HepG2 (cell line): ENCODE data around the gene DNAJC11. TPM values are rescaled to one million over a fixed set of nuclear protein-coding genes. Genes with fewer than 3 reads are reported as not detected.

ENCODE experiments used
- HMG20B ChIP-seq: conservative IDR thresholded peaks from 2 replicates; pipeline ENCODE4 v1.6.1; 2016; ENCODE audit warnings: missing genetic modification reagents, missing compliant biosample characterization
- HOXA5 ChIP-seq: sonication (generic); formaldehyde crosslinking; IDR thresholded peaks from 2 replicates; pipeline ENCODE4 v1.4.0; 2020; ENCODE audit warnings: missing genetic modification reagents
- KDM3A ChIP-seq: IDR thresholded peaks from 2 replicates; pipeline ENCODE4 v1.6.1; 2018; ENCODE audit warnings: low read depth, missing compliant biosample characterization
- KDM5A ChIP-seq: fragments of 200-600 bp; sonication (generic); IDR thresholded peaks from 2 replicates; pipeline ENCODE4 v1.7.0; 2018; ENCODE audit warnings: antibody characterized with exemption, mild to moderate bottlenecking, low read length, borderline replicate concordance
- MAFG ChIP-seq: sonication (generic); formaldehyde crosslinking; IDR thresholded peaks from 2 replicates; pipeline ENCODE4 v1.5.1; 2020; ENCODE audit warnings: mild to moderate bottlenecking, missing genetic modification reagents
- NFRKB ChIP-seq: fragments of 450-650 bp; IDR thresholded peaks from 2 replicates; pipeline ENCODE4 v1.6.1; 2017
- NFYB ChIP-seq: sonication (generic); formaldehyde crosslinking; IDR thresholded peaks from 2 replicates; pipeline ENCODE4 v1.4.0; 2020; ENCODE audit warnings: missing genetic modification reagents
- SRY ChIP-seq: sonication (generic); formaldehyde crosslinking; IDR thresholded peaks from 2 replicates; pipeline ENCODE4 v1.8.0; 2022; ENCODE audit warnings: mild to moderate bottlenecking, missing genetic modification reagents
- STAT5B ChIP-seq: sonication (generic); formaldehyde crosslinking; IDR thresholded peaks from 2 replicates; pipeline ENCODE4 v1.4.0; 2020; ENCODE audit warnings: missing genetic modification reagents
- TAF15 ChIP-seq: fragments of 200-400 bp; formaldehyde crosslinking; IDR thresholded peaks from one replicate; pipeline ENCODE4 v1.6.1; 2018; ENCODE audit warnings: mild to moderate bottlenecking, low read depth, low read length; ENCODE audit not compliant: poor library complexity, severe bottlenecking
- TEAD3 ChIP-seq: optimal IDR thresholded peaks from 2 replicates; pipeline ENCODE3; 2016; ENCODE audit warnings: borderline replicate concordance
- ZNF225 ChIP-seq: sonication (generic); formaldehyde crosslinking; IDR thresholded peaks from 2 replicates; pipeline ENCODE4 v1.4.0; 2020; ENCODE audit warnings: mild to moderate bottlenecking, missing genetic modification reagents
- ZNF335 ChIP-seq: sonication (generic); formaldehyde crosslinking; IDR thresholded peaks from 2 replicates; pipeline ENCODE4 v1.4.0; 2020; ENCODE audit warnings: missing genetic modification reagents
- ZNF44 ChIP-seq: sonication (generic); formaldehyde crosslinking; IDR thresholded peaks from 2 replicates; pipeline ENCODE4 v1.5.1; 2020; ENCODE audit warnings: mild to moderate bottlenecking, missing genetic modification reagents
- ZNF546 ChIP-seq: sonication (generic); formaldehyde crosslinking; conservative IDR thresholded peaks from 2 replicates; pipeline ENCODE4 v1.8.1; 2023; ENCODE audit warnings: mild to moderate bottlenecking, missing genetic modification reagents
- ZNF605 ChIP-seq: sonication (generic); formaldehyde crosslinking; IDR thresholded peaks from 2 replicates; pipeline ENCODE4 v1.8.0; 2022; ENCODE audit warnings: mild to moderate bottlenecking, missing genetic modification reagents
- ZNF776 ChIP-seq: sonication (generic); formaldehyde crosslinking; IDR thresholded peaks from 2 replicates; pipeline ENCODE4 v1.4.0; 2020; ENCODE audit warnings: mild to moderate bottlenecking, missing genetic modification reagents
- ZSCAN25 ChIP-seq: sonication (generic); formaldehyde crosslinking; IDR thresholded peaks from 2 replicates; pipeline ENCODE4 v1.8.0; 2022; ENCODE audit warnings: mild to moderate bottlenecking, missing genetic modification reagents
- polyA plus RNA-seq, 8 experiments: library from polyadenylated mRNA; depleted of rRNA in 3 of 8; stranded (reverse) in 7 of 8; unstranded in 1 of 8; fragments of >200 nt; fragmentation: Illumina TruSeq in 4 of 8; extraction: Trizol in 4 of 8; gene quantifications; 2 replicates each; pipeline versions ENCODE4 v1.2.1 to v1.2.3, GENCODE V29; 2011 to 2016; ENCODE audit warnings: low read depth in 4 of 8, missing spikeins in 1 of 8, mixed read lengths in 1 of 8; ENCODE audit not compliant: insufficient read depth in 1 of 8
- total RNA-seq, 5 experiments: library from RNA; depleted of rRNA; stranded (reverse); fragments of >200 nt; fragmentation: Illumina TruSeq; extraction: Trizol; gene quantifications; 2 replicates each; pipeline ENCODE4 v1.2.3, GENCODE V29; 2016; ENCODE audit warnings: low read depth in 1 of 5
- TF ChIP-seq, protein P1 (sequence below): sonication (generic); formaldehyde crosslinking; conservative IDR thresholded peaks from 2 replicates; pipeline ENCODE4 v1.8.0; 2022; ENCODE audit warnings: mild to moderate bottlenecking, moderate library complexity, missing genetic modification reagents
- TF ChIP-seq, protein P2 (sequence below): sonication (generic); formaldehyde crosslinking; IDR thresholded peaks from 2 replicates; pipeline ENCODE4 v1.8.1; 2022; ENCODE audit warnings: mild to moderate bottlenecking, missing genetic modification reagents
- TF ChIP-seq, protein P3 (sequence below): fragments of 450-650 bp; IDR thresholded peaks from 2 replicates; pipeline ENCODE4 v1.6.1; 2017
- TF ChIP-seq, protein P4 (sequence below): sonication (generic); formaldehyde crosslinking; IDR thresholded peaks from 2 replicates; pipeline ENCODE4 v1.5.0; 2020; ENCODE audit warnings: missing genetic modification reagents
- TF ChIP-seq, protein P5 (sequence below): IDR thresholded peaks from 2 replicates; pipeline ENCODE4 v1.6.1; 2016; ENCODE audit warnings: missing biosample characterization, missing genetic modification reagents, low read depth
- TF ChIP-seq, protein P6 (sequence below): sonication (generic); formaldehyde crosslinking; IDR thresholded peaks from 2 replicates; pipeline ENCODE4 v1.4.0; 2020; ENCODE audit warnings: missing genetic modification reagents; ENCODE audit errors: not compliant biosample characterization

DNAJC11 gene
- total and polyA plus RNA-seq, 2 of the 13 experiments (the other 11 are each of a cell fraction or from before 2014, with no cell fraction given): 25.1 to 47.6 TPM

DNA sequence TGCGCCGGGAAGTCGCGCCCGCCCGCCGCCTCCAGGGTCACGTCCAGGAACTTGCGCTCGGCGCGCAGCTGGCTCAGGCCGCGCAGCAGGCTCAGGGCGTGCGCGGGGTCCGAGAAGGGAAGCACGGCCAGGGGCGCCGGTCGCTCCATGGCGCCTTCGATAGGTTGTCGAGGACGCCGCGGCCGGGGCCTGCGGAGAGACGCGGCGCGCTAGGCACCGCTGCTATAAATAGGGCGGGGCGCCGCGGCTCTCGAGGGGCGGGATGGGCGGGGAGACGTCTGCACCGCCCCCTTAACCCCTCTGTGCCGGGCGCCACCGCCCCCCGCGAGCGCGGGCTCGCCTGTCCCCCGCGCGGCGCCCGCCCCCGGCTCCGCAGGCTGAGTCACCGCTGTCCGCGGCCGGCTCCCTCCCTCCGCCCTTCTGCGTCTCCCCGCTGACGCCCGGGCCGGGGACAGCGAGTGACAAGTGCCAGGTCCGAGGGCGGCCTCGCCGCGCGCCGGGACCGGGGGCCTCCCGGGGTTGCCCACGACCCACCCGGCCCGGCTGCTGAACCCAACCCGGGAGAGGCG, 98.9 kb downstream of the DNAJC11 start, which contains the start of gene KLHL21 (continued):
- TF ChIP-seq ZSCAN25 (no peak), ZNF546 (CRISPR knock-in tag) (no peak; the same call in 1 of the 2 replicates), ZNF335 (CRISPR knock-in tag) (no peak), ZNF605 (CRISPR knock-in tag) (no peak), NFRKB (no peak), KDM3A (CRISPR knock-in tag) (0 out of 2 replicates have a peak, but pooled peaks have one; percentile 45), TAF15 (no peak), STAT5B (CRISPR knock-in tag) (no peak), HMG20B (CRISPR knock-in tag) (no peak), MAFG (CRISPR knock-in tag) (no peak), ZNF225 (CRISPR knock-in tag) (no peak; the same call in 1 of the 2 replicates), HOXA5 (CRISPR knock-in tag) (no peak; the same call in 1 of the 2 replicates), KDM5A (no peak), ZNF776 (CRISPR knock-in tag) (no peak), ZNF44 (CRISPR knock-in tag) (no peak), NFYB (CRISPR knock-in tag) (no peak), TEAD3 (CRISPR knock-in tag) (no peak), SRY (CRISPR knock-in tag) (0 out of 2 replicates have a peak, but pooled peaks have one; percentile 23)
- TF ChIP-seq, protein P1, sequence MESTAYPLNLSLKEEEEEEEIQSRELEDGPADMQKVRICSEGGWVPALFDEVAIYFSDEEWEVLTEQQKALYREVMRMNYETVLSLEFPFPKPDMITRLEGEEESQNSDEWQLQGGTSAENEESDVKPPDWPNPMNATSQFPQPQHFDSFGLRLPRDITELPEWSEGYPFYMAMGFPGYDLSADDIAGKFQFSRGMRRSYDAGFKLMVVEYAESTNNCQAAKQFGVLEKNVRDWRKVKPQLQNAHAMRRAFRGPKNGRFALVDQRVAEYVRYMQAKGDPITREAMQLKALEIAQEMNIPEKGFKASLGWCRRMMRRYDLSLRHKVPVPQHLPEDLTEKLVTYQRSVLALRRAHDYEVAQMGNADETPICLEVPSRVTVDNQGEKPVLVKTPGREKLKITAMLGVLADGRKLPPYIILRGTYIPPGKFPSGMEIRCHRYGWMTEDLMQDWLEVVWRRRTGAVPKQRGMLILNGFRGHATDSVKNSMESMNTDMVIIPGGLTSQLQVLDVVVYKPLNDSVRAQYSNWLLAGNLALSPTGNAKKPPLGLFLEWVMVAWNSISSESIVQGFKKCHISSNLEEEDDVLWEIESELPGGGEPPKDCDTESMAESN (CRISPR knock-in tag): 0 out of 2 replicates have a peak, but pooled peaks have one; percentile 59
- TF ChIP-seq, protein P2, sequence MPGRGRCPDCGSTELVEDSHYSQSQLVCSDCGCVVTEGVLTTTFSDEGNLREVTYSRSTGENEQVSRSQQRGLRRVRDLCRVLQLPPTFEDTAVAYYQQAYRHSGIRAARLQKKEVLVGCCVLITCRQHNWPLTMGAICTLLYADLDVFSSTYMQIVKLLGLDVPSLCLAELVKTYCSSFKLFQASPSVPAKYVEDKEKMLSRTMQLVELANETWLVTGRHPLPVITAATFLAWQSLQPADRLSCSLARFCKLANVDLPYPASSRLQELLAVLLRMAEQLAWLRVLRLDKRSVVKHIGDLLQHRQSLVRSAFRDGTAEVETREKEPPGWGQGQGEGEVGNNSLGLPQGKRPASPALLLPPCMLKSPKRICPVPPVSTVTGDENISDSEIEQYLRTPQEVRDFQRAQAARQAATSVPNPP (CRISPR knock-in tag): peak; percentile 62; the same call in 1 of the 2 replicates
- TF ChIP-seq, protein P3, sequence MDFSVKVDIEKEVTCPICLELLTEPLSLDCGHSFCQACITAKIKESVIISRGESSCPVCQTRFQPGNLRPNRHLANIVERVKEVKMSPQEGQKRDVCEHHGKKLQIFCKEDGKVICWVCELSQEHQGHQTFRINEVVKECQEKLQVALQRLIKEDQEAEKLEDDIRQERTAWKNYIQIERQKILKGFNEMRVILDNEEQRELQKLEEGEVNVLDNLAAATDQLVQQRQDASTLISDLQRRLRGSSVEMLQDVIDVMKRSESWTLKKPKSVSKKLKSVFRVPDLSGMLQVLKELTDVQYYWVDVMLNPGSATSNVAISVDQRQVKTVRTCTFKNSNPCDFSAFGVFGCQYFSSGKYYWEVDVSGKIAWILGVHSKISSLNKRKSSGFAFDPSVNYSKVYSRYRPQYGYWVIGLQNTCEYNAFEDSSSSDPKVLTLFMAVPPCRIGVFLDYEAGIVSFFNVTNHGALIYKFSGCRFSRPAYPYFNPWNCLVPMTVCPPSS: no peak
- TF ChIP-seq, protein P4, sequence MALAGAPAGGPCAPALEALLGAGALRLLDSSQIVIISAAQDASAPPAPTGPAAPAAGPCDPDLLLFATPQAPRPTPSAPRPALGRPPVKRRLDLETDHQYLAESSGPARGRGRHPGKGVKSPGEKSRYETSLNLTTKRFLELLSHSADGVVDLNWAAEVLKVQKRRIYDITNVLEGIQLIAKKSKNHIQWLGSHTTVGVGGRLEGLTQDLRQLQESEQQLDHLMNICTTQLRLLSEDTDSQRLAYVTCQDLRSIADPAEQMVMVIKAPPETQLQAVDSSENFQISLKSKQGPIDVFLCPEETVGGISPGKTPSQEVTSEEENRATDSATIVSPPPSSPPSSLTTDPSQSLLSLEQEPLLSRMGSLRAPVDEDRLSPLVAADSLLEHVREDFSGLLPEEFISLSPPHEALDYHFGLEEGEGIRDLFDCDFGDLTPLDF (CRISPR knock-in tag): no peak; the same call in 1 of the 2 replicates
- TF ChIP-seq, protein P5, sequence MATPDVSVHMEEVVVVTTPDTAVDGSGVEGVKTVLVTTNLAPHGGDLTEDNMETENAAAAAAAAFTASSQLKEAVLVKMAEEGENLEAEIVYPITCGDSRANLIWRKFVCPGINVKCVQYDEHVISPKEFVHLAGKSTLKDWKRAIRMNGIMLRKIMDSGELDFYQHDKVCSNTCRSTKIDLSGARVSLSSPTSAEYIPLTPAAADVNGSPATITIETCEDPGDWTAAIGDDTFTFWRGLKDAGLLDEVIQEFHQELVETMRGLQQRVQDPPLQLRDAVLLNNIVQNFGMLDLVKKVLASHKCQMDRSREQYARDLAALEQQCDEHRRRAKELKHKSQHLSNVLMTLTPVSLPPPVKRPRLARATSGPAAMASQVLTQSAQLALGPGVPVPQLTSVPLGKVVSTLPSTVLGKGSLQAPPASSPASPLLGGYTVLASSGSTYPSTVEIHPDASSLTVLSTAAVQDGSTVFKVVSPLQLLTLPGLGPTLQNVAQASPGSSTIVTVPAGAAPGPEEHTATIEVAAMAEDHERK: no peak
- TF ChIP-seq, protein P6, sequence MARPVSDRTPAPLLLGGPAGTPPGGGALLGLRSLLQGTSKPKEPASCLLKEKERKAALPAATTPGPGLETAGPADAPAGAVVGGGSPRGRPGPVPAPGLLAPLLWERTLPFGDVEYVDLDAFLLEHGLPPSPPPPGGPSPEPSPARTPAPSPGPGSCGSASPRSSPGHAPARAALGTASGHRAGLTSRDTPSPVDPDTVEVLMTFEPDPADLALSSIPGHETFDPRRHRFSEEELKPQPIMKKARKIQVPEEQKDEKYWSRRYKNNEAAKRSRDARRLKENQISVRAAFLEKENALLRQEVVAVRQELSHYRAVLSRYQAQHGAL: peak; percentile 8
